B cell (primary cell): ENCODE results near the gene FGFR2. TPM values are rescaled to one million over a fixed set of nuclear protein-coding genes. Genes with fewer than 3 reads are reported as not detected.

Source experiments
- ATAC-seq: fragments of 200-7000 bp; cut with Tn5 transposase; one replicate; pipeline ENCODE4 v1.10.0; 2021; ENCODE audit warnings: low read depth, mild to moderate bottlenecking, moderate number of reproducible peaks, moderate library complexity
- CTCF ChIA-PET: fragments of 350-600 bp; sonication (Branson Sonifier 250); formaldehyde crosslinking; loops from one replicate; lab custom pipeline; 2021; ENCODE audit warnings: antibody characterized with exemption, inconsistent platforms; lab: Charles Lee
- POLR2A ChIA-PET: fragments of 350-600 bp; sonication (Branson Sonifier 250); formaldehyde crosslinking; loops from one replicate; lab custom pipeline; 2021; ENCODE audit warnings: antibody characterized with exemption; lab: Charles Lee
- DNase-seq: peaks from one replicate; pipeline ENCODE4 v3.0.0; 2013
- H2AFZ ChIP-seq: 2 replicates; pipeline ENCODE4 v1.6.1; 2012; ENCODE audit warnings: mild to moderate bottlenecking, low read depth, low read length; ENCODE audit not compliant: insufficient read depth, poor library complexity, severe bottlenecking
- H3K27ac ChIP-seq, 2 donors: 1 replicate in 1 of 2; 2 replicates in 1 of 2; pipeline ENCODE4 v1.5.1; 2012 to 2013; ENCODE audit warnings: low read length in 2 of 2, mild to moderate bottlenecking in 2 of 2, moderate library complexity in 1 of 2
- H3K27me3 ChIP-seq, 4 experiments: fragments of 200-600 bp in 1 of 4; sonication (generic) in 1 of 4; replicated peaks in 1 of 4; 1 replicate in 2 of 4; 2 replicates in 2 of 4; pipeline versions ENCODE4 v1.6.1 to v1.7.0; 2013 to 2016; ENCODE audit warnings: low read length in 3 of 4, mild to moderate bottlenecking in 2 of 4, mixed read lengths in 1 of 4, moderate library complexity in 1 of 4; ENCODE audit not compliant: insufficient read depth in 4 of 4, control insufficient read depth in 3 of 4; ENCODE audit errors: control extremely low read depth in 1 of 4
- H3K36me3 ChIP-seq, 2 experiments: replicated peaks in 1 of 2; 1 replicate in 1 of 2; 2 replicates in 1 of 2; pipeline versions ENCODE4 v1.6.1 to v1.7.1; 2013; ENCODE audit warnings: low read length in 1 of 2; ENCODE audit not compliant: insufficient read depth in 2 of 2, control insufficient read depth in 1 of 2; ENCODE audit errors: control extremely low read depth in 1 of 2, extremely low read depth in 1 of 2
- H3K4me1 ChIP-seq, 2 donors: fragments of 200-600 bp in 1 of 2; sonication (generic) in 1 of 2; 1 replicate in 1 of 2; 2 replicates in 1 of 2; pipeline versions ENCODE4 v1.5.1 to v1.6.1; 2013 to 2017; ENCODE audit warnings: low read length in 2 of 2; ENCODE audit not compliant: control insufficient read depth in 2 of 2, insufficient read depth in 2 of 2
- H3K4me2 ChIP-seq: replicated peaks from 2 replicates; pipeline ENCODE3; 2012; ENCODE audit warnings: mild to moderate bottlenecking, low read depth, low read length; ENCODE audit not compliant: poor library complexity, severe bottlenecking
- H3K4me3 ChIP-seq, 5 experiments: fragments of 200-600 bp in 1 of 5; sonication (generic) in 1 of 5; 1 replicate in 3 of 5; 2 replicates in 2 of 5; pipeline versions ENCODE4 v1.5.1 to v1.7.0; 2011 to 2016; ENCODE audit warnings: low read length in 4 of 5, mild to moderate bottlenecking in 4 of 5, low read depth in 2 of 5, control low read depth in 1 of 5, moderate library complexity in 1 of 5; ENCODE audit not compliant: insufficient read depth in 1 of 5; ENCODE audit errors: control extremely low read depth in 1 of 5, extremely low read depth in 1 of 5
- H3K79me2 ChIP-seq: fragments of 200-600 bp; sonication (generic); one replicate; pipeline ENCODE4 v1.6.0; 2016; ENCODE audit warnings: low read length; ENCODE audit not compliant: control insufficient read depth, insufficient read depth
- H3K9ac ChIP-seq: fragments of 200-600 bp; sonication (generic); 2 replicates; pipeline ENCODE4 v1.6.1; 2017; ENCODE audit warnings: mild to moderate bottlenecking, low read length, moderate library complexity
- H3K9me3 ChIP-seq, 3 donors: one replicate each; pipeline versions ENCODE4 v1.6.1 to v1.7.1; 2013; ENCODE audit warnings: low read length in 2 of 3; ENCODE audit not compliant: control insufficient read depth in 2 of 3, insufficient read depth in 1 of 3; ENCODE audit errors: control extremely low read depth in 1 of 3
- H4K20me1 ChIP-seq: 2 replicates; pipeline ENCODE4 v1.6.0; 2012; ENCODE audit warnings: mild to moderate bottlenecking, low read length; ENCODE audit not compliant: insufficient read depth, control insufficient read depth, poor library complexity, severe bottlenecking
- H3K27ac Mint-ChIP-seq: one replicate; pipeline ENCODE4 v1.8.0; 2021; ENCODE audit warnings: mixed read lengths
- H3K27me3 Mint-ChIP-seq: one replicate; pipeline ENCODE4 v1.8.0; 2021; ENCODE audit warnings: mixed read lengths
- H3K4me1 Mint-ChIP-seq: one replicate; pipeline ENCODE4 v1.8.0; 2021; ENCODE audit warnings: mixed read lengths
- H3K4me3 Mint-ChIP-seq: one replicate; pipeline ENCODE4 v1.8.0; 2021; ENCODE audit warnings: mixed read lengths
- H3K9me3 Mint-ChIP-seq: one replicate; pipeline ENCODE4 v1.8.0; 2022; ENCODE audit warnings: mixed read lengths; ENCODE audit not compliant: insufficient read depth
- CTCF ChIP-seq: fragments of 200-600 bp; IDR thresholded peaks from one replicate; pipeline ENCODE4 v1.8.0; 2022; ENCODE audit warnings: antibody characterized with exemption, mild to moderate bottlenecking
- EZH2 ChIP-seq: IDR thresholded peaks from 2 replicates; pipeline ENCODE4 v1.6.1; 2012; ENCODE audit warnings: borderline replicate concordance, low read depth, mild to moderate bottlenecking, moderate library complexity, low read length; ENCODE audit not compliant: insufficient read depth, poor library complexity, severe bottlenecking
- WGBS: methylation state at CpG from one replicate; pipeline ENCODE4 v1.1.5; 2013; ENCODE audit warnings: missing lambda C conversion rate; ENCODE audit not compliant: insufficient coverage; 5-methylcytosine and 5-hydroxymethylcytosine counted together
- intact Hi-C: fragments of 100-400 bp; cut with micrococcal nuclease; formaldehyde crosslinking; loops from one replicate; pipeline ENCODE4 v1.10.0; 2022
- polyA plus RNA-seq: library from polyadenylated mRNA; depleted of rRNA; stranded (reverse); fragments of >200 nt; gene quantifications from 2 replicates; pipeline ENCODE4 v1.2.3, GENCODE V29; 2012
- total RNA-seq, 2 donors: library from RNA; stranded (reverse); fragments of 120-200 nt in 1 of 2; gene quantifications; 1 replicate in 1 of 2; 2 replicates in 1 of 2; pipeline versions ENCODE4 v1.2.3 to v1.2.4, GENCODE V29; 2013 to 2022

The FGFR2 gene
- total and polyA plus RNA-seq, 2 donors (not counting 1 experiment from before 2014, with no cell fraction given): not detected

GRCh38 chr10:121478556-121478955, 119.7 kb downstream of the FGFR2 start:
- Mint-ChIP-seq H3K27me3 (peaks cover 2% of the 10 kb centered on the region), H3K4me1 (no peaks in the 10 kb centered on the region), H3K9me3 (no peaks in the 10 kb centered on the region), H3K4me3 (no peak overlapping the region), H3K27ac (no peak overlapping the region)
- no peaks in the 10 kb centered on the region for H3K9me3 ChIP-seq
- no peaks in the 10 kb centered on the region for H3K36me3 ChIP-seq
- H3K27me3 ChIP-seq: no peaks in the 10 kb centered on the region
- no peaks in the 10 kb centered on the region for H4K20me1 ChIP-seq
- no peak overlapping the region for H3K27ac ChIP-seq
- no peaks in the 10 kb centered on the region for H3K4me1 ChIP-seq
- H3K9ac ChIP-seq: no peak overlapping the region
- 100% methylated on average over 2 of the region's 7 CpGs for WGBS
- H3K4me2 ChIP-seq: no peak overlapping the region
- ATAC-seq (no peak), DNase-seq (no peak)
- POLR2A ChIA-PET: no interaction called here
- intact Hi-C loops: no loop called here
- no peak overlapping the region for H2AFZ ChIP-seq
- H3K79me2 ChIP-seq: no peaks in the 10 kb centered on the region
- CTCF ChIA-PET: no interaction called here
- H3K4me3 ChIP-seq: no peak overlapping the region
- TF ChIP-seq EZH2 (no peak), CTCF (no peak)

- DNase-seq (no peak), ATAC-seq (no peak)
- Mint-ChIP-seq H3K4me3 (no peak overlapping the region), H3K27ac (no peak overlapping the region), H3K4me1 (no peaks in the 10 kb centered on the region), H3K27me3 (peaks cover 2% of the 10 kb centered on the region), H3K9me3 (no peaks in the 10 kb centered on the region)
- Histone ChIP-seq H3K4me1 (no peaks in the 10 kb centered on the region), H2AFZ (no peak overlapping the region), H3K27ac (no peak overlapping the region), H3K36me3 (no peaks in the 10 kb centered on the region), H3K4me3 (no peak overlapping the region), H3K79me2 (no peaks in the 10 kb centered on the region), H3K9me3 (peaks cover 0 to 3% (median 0%) of the 10 kb centered on the region in 3 donors), H4K20me1 (no peaks in the 10 kb centered on the region), H3K4me2 (no peak overlapping the region), H3K9ac (no peak overlapping the region), H3K27me3 (no peaks in the 10 kb centered on the region)
- ChIA-PET CTCF (interaction anchor here (0.6 kb wide), 1 partner anchor 84 kb away, joined by 3 read pairs; no protein-coding TSS in a partner anchor), POLR2A (no interaction called here)
- intact Hi-C loops: no loop called here
- TF ChIP-seq EZH2: no peak
- 92% methylated on average over 14 of the region's 19 CpGs for WGBS
These were observed 128.2 kb downstream of the FGFR2 start for GRCh38 chr10:121469797-121470606.
